Adrenal gland (tissue), 12 donors: ENCODE measurements around the gene RTP5. TPM values are rescaled to one million over a fixed set of nuclear protein-coding genes. Genes with fewer than 3 reads are reported as not detected.
"Not testable (repeated sequence)": the region's sequence is repeated elsewhere in the genome, so short reads cannot be mapped to it uniquely, and the experiment has no call there.

ENCODE experiments used
- DNase-seq, 7 donors: peaks; one replicate each; pipeline ENCODE4 v3.0.0-alpha.2; 2019 to 2020
- H3K27ac ChIP-seq, 5 donors: fragments of 200-600 bp; sonication (generic) in 4 of 5; 1 replicate in 3 of 5; 2 replicates in 2 of 5; pipeline versions ENCODE4 v1.5.1 to v1.8.0; 2016 to 2020; ENCODE audit warnings: mild to moderate bottlenecking in 1 of 5
- H3K27me3 ChIP-seq: fragments of 200-600 bp; 2 replicates; pipeline ENCODE4 v1.8.0; 2021
- H3K36me3 ChIP-seq, 2 donors: fragments of 200-600 bp; replicated peaks in 1 of 2; 1 replicate in 1 of 2; 2 replicates in 1 of 2; pipeline versions ENCODE4 v1.5.1 to v1.8.0; 2018 to 2022
- H3K4me1 ChIP-seq, 2 donors: fragments of 200-600 bp; replicated peaks in 1 of 2; 1 replicate in 1 of 2; 2 replicates in 1 of 2; pipeline versions ENCODE4 v1.5.1 to v1.8.0; 2018 to 2021
- H3K4me3 ChIP-seq, 4 donors: fragments of 200-600 bp; sonication (generic) in 3 of 4; one replicate each; pipeline ENCODE4 v1.5.1; 2016 to 2018
- H3K9me3 ChIP-seq, 3 donors: fragments of 200-600 bp; sonication (generic) in 1 of 3; replicated peaks in 1 of 3; 1 replicate in 2 of 3; 2 replicates in 1 of 3; pipeline versions ENCODE4 v1.5.1 to v1.8.0; 2016 to 2021
- POLR2A ChIP-seq, 2 donors: fragments of 450-650 bp; IDR thresholded peaks; one replicate each; pipeline ENCODE4 v1.6.1; 2017; ENCODE audit warnings: antibody characterized with exemption in 2 of 2, mild to moderate bottlenecking in 2 of 2, moderate library complexity in 1 of 2
- WGBS, 4 donors: extraction: QIAGEN DNeasy Blood & Tissue Kit in 2 of 4; methylation state at CpG; one replicate each; pipeline versions ENCODE4 v1.1.5 to v1.1.7; 2013 to 2017; 5-methylcytosine and 5-hydroxymethylcytosine counted together
- intact Hi-C, 2 donors: fragments of 100-400 bp; cut with DNase I; formaldehyde crosslinking; loops; one replicate each; pipeline versions ENCODE4 v1.14.1 to v1.15.0; 2022 to 2023
- polyA plus RNA-seq, 3 donors: library from polyadenylated mRNA; stranded (reverse); fragments of 200-250 nt in 2 of 3; fragments of 350-450 nt in 1 of 3; fragmentation: Illumina TruSeq in 1 of 3; extraction: RNeasy Lipid Tissue Mini Kit (QIAGEN cat#74804) in 1 of 3; gene quantifications; one replicate each; pipeline ENCODE4 v1.2.3, GENCODE V29; 2013 to 2014
- total RNA-seq, 9 donors: library from RNA; depleted of rRNA in 4 of 9; stranded (reverse); fragments of >200 nt in 4 of 9; fragments of 120-200 nt in 1 of 9; fragmentation: NEBNext Ultra II Directional in 1 of 9; extraction: Animal tissue kit (Norgen Biotek cat#: 25700) in 1 of 9; gene quantifications; one replicate each; pipeline versions ENCODE4 v1.1.0 to v1.2.4, GENCODE V29; 2013 to 2023
- TF ChIP-seq, protein P1 (sequence below), 6 experiments: fragments of 450-650 bp in 4 of 6; fragments of 200-600 bp in 2 of 6; sonication (generic) in 1 of 6; IDR thresholded peaks; 1 replicate in 5 of 6; 2 replicates in 1 of 6; pipeline versions ENCODE4 v1.5.1 to v1.8.0; 2016 to 2021; ENCODE audit warnings: antibody characterized with exemption in 6 of 6, mild to moderate bottlenecking in 2 of 6, moderate library complexity in 1 of 6
- donor health status: healthy with polysubstance abuse.
- donor health status: Bipolar disorder and iron deficiency.
- donor health status: DM: yes; HTN: yes; CAD: no.
- donor health status: DM: no; HTN: no; CAD: no.
- donor health status: DM: no; HTN: no; CAD: no.
- donor health status: DM: yes; HTN: yes; CAD: no.

Gene RTP5
- total and polyA plus RNA-seq, 12 donors = 0.07 to 0.56 (median 0.11) TPM; not detected in 9

DNA sequence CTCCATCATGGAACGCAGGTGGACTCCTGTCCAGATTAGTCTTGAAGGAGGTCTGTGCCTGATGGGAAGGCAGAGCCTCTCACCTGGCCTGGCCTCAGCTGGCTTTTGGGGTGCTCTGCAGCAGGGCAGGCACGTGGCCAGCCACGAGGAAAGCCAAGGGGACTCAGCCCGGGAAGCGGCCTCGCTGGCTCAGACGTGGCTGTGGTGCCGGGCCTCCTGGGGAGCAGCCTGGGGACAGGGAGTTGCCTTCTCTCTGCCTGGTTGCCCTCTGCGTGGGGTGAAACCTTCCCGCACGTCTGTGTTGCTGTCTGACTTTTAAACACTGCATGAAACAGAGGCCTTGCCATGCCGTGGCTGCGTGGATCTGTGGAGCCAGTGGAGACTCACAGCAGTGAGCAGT is 45.0 kb downstream of the RTP5 start:
- H3K27ac ChIP-seq = no peak overlapping the region

DNA sequence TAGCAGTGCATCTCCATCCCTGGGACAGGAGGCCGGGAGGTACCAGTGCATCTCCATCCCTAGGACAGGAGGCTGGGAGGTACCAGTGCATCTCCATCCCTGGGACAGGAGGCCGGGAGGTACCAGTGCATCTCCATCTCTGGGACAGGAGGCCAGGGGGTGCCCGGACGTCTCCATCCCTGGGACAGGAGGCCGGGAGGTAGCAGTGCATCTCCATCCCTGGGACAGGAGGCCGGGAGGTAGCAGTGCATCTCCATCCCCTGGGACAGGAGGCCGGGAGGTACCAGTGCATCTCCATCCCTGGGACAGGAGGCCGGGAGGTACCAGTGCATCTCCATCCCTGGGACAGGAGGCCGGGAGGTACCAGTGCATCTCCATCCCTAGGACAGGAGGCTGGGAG is 52.1 kb downstream of the RTP5 start:
- H3K4me1 ChIP-seq, H3K27me3 ChIP-seq, H3K27ac ChIP-seq, H3K9me3 ChIP-seq, intact Hi-C loops, DNase-seq, H3K36me3 ChIP-seq, H3K4me3 ChIP-seq: not testable (repeated sequence)
- 77 to 93% (median 85%) methylated on average over 2 to 9 of the region's 9 CpGs for WGBS, 4 donors

More for the DNA sequence above, 45.0 kb downstream of the RTP5 start:
- no peaks in the 10 kb centered on the region for H3K27me3 ChIP-seq
- H3K36me3 ChIP-seq = no peaks in the 10 kb centered on the region
- intact Hi-C loops = no loop called here
- DNase-seq = no peak
- peaks cover 0 to 4% (median 0%) of the 10 kb centered on the region in 3 donors for H3K9me3 ChIP-seq
- H3K4me1 ChIP-seq = no peaks in the 10 kb centered on the region
- H3K4me3 ChIP-seq = no peak overlapping the region
- WGBS, 4 donors = 92 to 97% (median 95%) methylated on average over 6 to 13 of the region's 13 CpGs
- TF ChIP-seq, protein P1, sequence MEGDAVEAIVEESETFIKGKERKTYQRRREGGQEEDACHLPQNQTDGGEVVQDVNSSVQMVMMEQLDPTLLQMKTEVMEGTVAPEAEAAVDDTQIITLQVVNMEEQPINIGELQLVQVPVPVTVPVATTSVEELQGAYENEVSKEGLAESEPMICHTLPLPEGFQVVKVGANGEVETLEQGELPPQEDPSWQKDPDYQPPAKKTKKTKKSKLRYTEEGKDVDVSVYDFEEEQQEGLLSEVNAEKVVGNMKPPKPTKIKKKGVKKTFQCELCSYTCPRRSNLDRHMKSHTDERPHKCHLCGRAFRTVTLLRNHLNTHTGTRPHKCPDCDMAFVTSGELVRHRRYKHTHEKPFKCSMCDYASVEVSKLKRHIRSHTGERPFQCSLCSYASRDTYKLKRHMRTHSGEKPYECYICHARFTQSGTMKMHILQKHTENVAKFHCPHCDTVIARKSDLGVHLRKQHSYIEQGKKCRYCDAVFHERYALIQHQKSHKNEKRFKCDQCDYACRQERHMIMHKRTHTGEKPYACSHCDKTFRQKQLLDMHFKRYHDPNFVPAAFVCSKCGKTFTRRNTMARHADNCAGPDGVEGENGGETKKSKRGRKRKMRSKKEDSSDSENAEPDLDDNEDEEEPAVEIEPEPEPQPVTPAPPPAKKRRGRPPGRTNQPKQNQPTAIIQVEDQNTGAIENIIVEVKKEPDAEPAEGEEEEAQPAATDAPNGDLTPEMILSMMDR (IDR thresholded peaks at IDR 0.05) = no peak
- no peak for TF ChIP-seq POLR2A (IDR thresholded peaks at IDR 0.05)

DNA sequence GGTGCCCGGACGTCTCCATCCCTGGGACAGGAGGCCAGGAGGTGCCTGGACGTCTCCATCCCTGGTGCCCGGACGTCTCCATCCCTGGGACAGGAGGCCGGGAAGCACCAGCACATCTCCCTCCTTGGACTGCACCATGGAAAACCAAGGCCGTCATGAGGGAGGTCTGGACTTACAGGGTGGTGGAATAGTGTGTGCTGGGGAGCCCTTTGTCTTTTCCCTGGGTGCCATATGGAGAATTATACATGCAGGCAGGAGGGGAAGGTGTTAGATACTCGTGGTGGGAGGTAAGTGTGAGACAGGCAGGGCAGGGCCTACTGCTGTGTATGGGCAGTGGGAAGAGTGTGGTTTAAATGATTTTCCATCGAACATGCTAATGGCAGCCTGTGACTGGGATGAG is 52.9 kb downstream of the RTP5 start:
- Histone ChIP-seq H3K4me1 (no peaks in the 10 kb centered on the region), H3K36me3 (no peaks in the 10 kb centered on the region), H3K27me3 (no peaks in the 10 kb centered on the region), H3K9me3 (no peaks in the 10 kb centered on the region), H3K4me3 (no peak overlapping the region), H3K27ac (no peak overlapping the region)
- intact Hi-C loops = no loop called here
- DNase-seq = no peak
- TF ChIP-seq, protein P1 (IDR thresholded peaks at IDR 0.05) = no peak
- no peak for TF ChIP-seq POLR2A (IDR thresholded peaks at IDR 0.05)
- 80 to 95% (median 85%) methylated on average over 3 to 9 of the region's 9 CpGs for WGBS, 4 donors

GRCh38 chr2:241922816-241923601 is 53.5 kb downstream of the RTP5 start:
- intact Hi-C loops, H3K4me3 ChIP-seq, H3K36me3 ChIP-seq, H3K27me3 ChIP-seq, H3K27ac ChIP-seq, H3K4me1 ChIP-seq, H3K9me3 ChIP-seq: not testable (repeated sequence)
- peak in 1 of 7 donors; percentile 23 for DNase-seq
- 81 to 83% (median 82%) methylated on average over 7 to 13 of the region's 13 CpGs for WGBS, 4 donors

Other genes starting within 250 kb of the RTP5 start
- gene THAP4, start 232.6 kb upstream of the RTP5 start, total RNA-seq = 10 to 100 TPM; 27.6 to 48.7 (median 37.4) TPM
- 10 to 100 TPM; 23.9 to 62.9 (median 54.9) TPM for gene THAP4, start 232.6 kb upstream of the RTP5 start, polyA plus RNA-seq
- gene ATG4B, start 232.0 kb upstream of the RTP5 start, total RNA-seq = 100 to 1,000 TPM in 1 of 9 donors, 10 to 100 TPM in 8; 37.3 to 100 (median 57.9) TPM
- 100 to 1,000 TPM in 1 of 3 donors, 10 to 100 TPM in 2; 44.6 to 167 (median 77.5) TPM for gene ATG4B, start 232.0 kb upstream of the RTP5 start, polyA plus RNA-seq
- 10 to 100 TPM; 12.3 to 40.4 (median 23.4) TPM for gene DTYMK, start 182.9 kb upstream of the RTP5 start, total RNA-seq
- gene DTYMK, start 182.9 kb upstream of the RTP5 start, polyA plus RNA-seq = 10 to 100 TPM; 10.4 to 15.4 (median 11.1) TPM
- 10 to 100 TPM; 13.3 to 37.7 (median 28.6) TPM for gene ING5, start 167.7 kb upstream of the RTP5 start, total RNA-seq
- 10 to 100 TPM; 20.8 to 83.1 (median 55.3) TPM for gene ING5, start 167.7 kb upstream of the RTP5 start, polyA plus RNA-seq
- gene D2HGDH, start 135.1 kb upstream of the RTP5 start, total RNA-seq = 10 to 100 TPM; 11.8 to 67.5 (median 36.2) TPM
- 100 to 1,000 TPM in 1 of 3 donors, 10 to 100 TPM in 1, 1 to 10 TPM in 1; 4.3 to 131 (median 87.1) TPM for gene D2HGDH, start 135.1 kb upstream of the RTP5 start, polyA plus RNA-seq
- 1 to 10 TPM in 2 of 9 donors, under 1 TPM in 5, not detected in 2; 0.25 to 1.8 (median 0.83) TPM for gene GAL3ST2, start 92.9 kb upstream of the RTP5 start, total RNA-seq
- gene GAL3ST2, start 92.9 kb upstream of the RTP5 start, polyA plus RNA-seq = under 1 TPM in 1 of 3 donors, not detected in 2; 0.16 TPM
- gene NEU4, start 60.5 kb upstream of the RTP5 start, total RNA-seq = 1 to 10 TPM in 2 of 9 donors, under 1 TPM in 5, not detected in 2; 0.28 to 2.3 (median 0.37) TPM
- gene NEU4, start 60.5 kb upstream of the RTP5 start, polyA plus RNA-seq = 1 to 10 TPM in 1 of 3 donors, under 1 TPM in 1, not detected in 1; 0.17 to 1.3 TPM
- gene PDCD1, start 10.8 kb upstream of the RTP5 start, total RNA-seq = under 1 TPM in 6 of 9 donors, not detected in 3; 0.23 to 0.84 (median 0.32) TPM
- 1 to 10 TPM in 1 of 3 donors, under 1 TPM in 1, not detected in 1; 0.81 to 2.0 TPM for gene PDCD1, start 10.8 kb upstream of the RTP5 start, polyA plus RNA-seq